Activated naive CD4-positive, alpha-beta T cell treated with anti-CD3 and anti-CD28 coated beads, Interleukin-2, amount 10 ng/mL, durations not matched to agents 7 days and 5 days (primary cell): ENCODE data around the gene NPAS1.

ENCODE experiments used
- CTCF ChIA-PET: fragments of 350-600 bp; sonication (Branson Sonifier 250); formaldehyde crosslinking; loops from one replicate; lab custom pipeline; 2021; ENCODE audit warnings: antibody characterized with exemption; lab: Charles Lee
- DNase-seq: peaks from one replicate; pipeline ENCODE4 v3.0.0-alpha.2; 2020
- H3K27ac Mint-ChIP-seq: one replicate; pipeline ENCODE4 v1.8.0; 2021; ENCODE audit warnings: mild to moderate bottlenecking, moderate library complexity, mixed read lengths
- H3K27me3 Mint-ChIP-seq: one replicate; pipeline ENCODE4 v1.8.0; 2021; ENCODE audit warnings: mild to moderate bottlenecking, mixed read lengths
- H3K36me3 Mint-ChIP-seq: one replicate; pipeline ENCODE4 v1.8.0; 2021; ENCODE audit warnings: mixed read lengths
- H3K4me1 Mint-ChIP-seq: one replicate; pipeline ENCODE4 v1.8.0; 2021; ENCODE audit warnings: mixed read lengths
- H3K4me3 Mint-ChIP-seq: one replicate; pipeline ENCODE4 v1.8.0; 2021; ENCODE audit warnings: mild to moderate bottlenecking, moderate library complexity, mixed read lengths
- H3K9me3 Mint-ChIP-seq: one replicate; pipeline ENCODE4 v1.8.0; 2021; ENCODE audit warnings: mixed read lengths

The NPAS1 gene

DNA sequence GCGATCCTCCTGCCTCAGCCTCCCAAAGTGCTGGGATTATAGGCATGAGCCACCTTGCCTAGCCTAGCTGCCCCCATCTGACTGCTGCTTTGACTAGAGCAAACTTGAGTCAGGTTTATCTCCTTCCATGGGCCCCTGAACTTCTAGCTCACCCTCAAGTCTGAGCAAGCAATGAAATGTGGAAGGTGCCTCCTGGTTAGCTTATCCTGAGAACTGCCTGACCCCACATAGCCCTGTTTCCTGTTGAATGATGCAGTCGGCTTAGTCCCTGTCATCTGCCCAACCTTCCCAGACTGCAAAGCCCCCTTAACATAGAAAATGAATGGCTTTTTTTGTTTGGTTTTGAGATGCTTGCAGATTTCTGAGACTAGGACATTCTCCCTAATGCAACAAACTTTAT, 37.7 kb downstream of the NPAS1 start:
- DNase-seq: no peak

GRCh38 chr19:47058621-47059022, 39.0 kb downstream of the NPAS1 start:
- H3K27ac Mint-ChIP-seq: no peak overlapping the region
- H3K9me3 Mint-ChIP-seq: no peaks in the 10 kb centered on the region

More for the DNA sequence above, 37.7 kb downstream of the NPAS1 start:
- H3K9me3 Mint-ChIP-seq: no peaks in the 10 kb centered on the region
- H3K4me1 Mint-ChIP-seq: no peaks in the 10 kb centered on the region
- H3K36me3 Mint-ChIP-seq: no peaks in the 10 kb centered on the region
- CTCF ChIA-PET: interaction anchor here (1.1 kb wide), 1 partner anchor 190 kb away, joined by 5 read pairs; no protein-coding TSS in a partner anchor
- H3K27me3 Mint-ChIP-seq: peaks cover 33% of the 10 kb centered on the region
- no peak overlapping the region for H3K27ac Mint-ChIP-seq
- no peak overlapping the region for H3K4me3 Mint-ChIP-seq

DNA sequence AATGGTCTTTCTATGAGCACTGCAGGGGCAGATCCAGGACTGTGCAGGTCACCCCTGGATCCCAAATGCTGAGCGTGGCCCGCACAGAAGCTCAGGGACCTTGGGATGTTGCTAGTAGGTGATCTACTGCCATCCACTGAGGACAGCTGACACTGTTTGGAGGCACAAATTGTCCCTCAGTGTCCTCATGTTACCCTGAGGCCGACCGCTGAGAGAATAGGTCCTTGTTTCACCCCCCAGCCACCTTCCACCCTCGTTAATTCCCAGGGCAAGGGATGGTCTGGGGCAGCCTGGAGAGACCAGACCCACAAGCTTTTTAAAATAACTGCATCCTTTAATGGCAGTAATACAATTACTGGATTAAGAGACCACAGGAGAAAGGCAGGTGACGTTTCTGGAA, 44.2 kb downstream of the NPAS1 start:
- no peak for DNase-seq
- no peak overlapping the region for H3K27ac Mint-ChIP-seq

More at GRCh38 chr19:47058621-47059022, 39.0 kb downstream of the NPAS1 start:
- no peak for DNase-seq
- Mint-ChIP-seq H3K27me3 (peaks cover 28% of the 10 kb centered on the region), H3K4me3 (no peak overlapping the region), H3K4me1 (no peaks in the 10 kb centered on the region), H3K36me3 (no peaks in the 10 kb centered on the region)
- CTCF ChIA-PET: interaction anchor here (1.1 kb wide), 1 partner anchor 189 kb away, joined by 3 read pairs; no protein-coding TSS in a partner anchor

GRCh38 chr19:47065242-47065641, 45.6 kb downstream of the NPAS1 start:
- H3K9me3 Mint-ChIP-seq: no peaks in the 10 kb centered on the region
- no peak for DNase-seq
- no peak overlapping the region for H3K27ac Mint-ChIP-seq
- no peaks in the 10 kb centered on the region for H3K27me3 Mint-ChIP-seq
- peaks cover 17% of the 10 kb centered on the region for H3K36me3 Mint-ChIP-seq
- H3K4me3 Mint-ChIP-seq: no peak overlapping the region
- H3K4me1 Mint-ChIP-seq: no peaks in the 10 kb centered on the region
- CTCF ChIA-PET: no interaction called here

More for the DNA sequence above, 44.2 kb downstream of the NPAS1 start:
- no peak overlapping the region for H3K4me3 Mint-ChIP-seq
- no peaks in the 10 kb centered on the region for H3K9me3 Mint-ChIP-seq
- CTCF ChIA-PET: no interaction called here
- H3K4me1 Mint-ChIP-seq: no peaks in the 10 kb centered on the region
- H3K36me3 Mint-ChIP-seq: peaks cover 13% of the 10 kb centered on the region
- H3K27me3 Mint-ChIP-seq: no peaks in the 10 kb centered on the region

- no peaks in the 10 kb centered on the region for H3K9me3 Mint-ChIP-seq
- no peaks in the 10 kb centered on the region for H3K4me1 Mint-ChIP-seq
- H3K36me3 Mint-ChIP-seq: peaks cover 30% of the 10 kb centered on the region
- H3K27ac Mint-ChIP-seq: no peak overlapping the region
- no peak overlapping the region for H3K4me3 Mint-ChIP-seq
- DNase-seq: no peak
- CTCF ChIA-PET: no interaction called here
- H3K27me3 Mint-ChIP-seq: no peaks in the 10 kb centered on the region
Observed at GRCh38 chr19:47066376-47067214, 47.0 kb downstream of the NPAS1 start.

- no peaks in the 10 kb centered on the region for H3K4me1 Mint-ChIP-seq
- H3K27me3 Mint-ChIP-seq: no peaks in the 10 kb centered on the region
- no peak for DNase-seq
- peaks cover 31% of the 10 kb centered on the region for H3K36me3 Mint-ChIP-seq
- CTCF ChIA-PET: no interaction called here
- H3K9me3 Mint-ChIP-seq: no peaks in the 10 kb centered on the region
- no peak overlapping the region for H3K27ac Mint-ChIP-seq
- no peak overlapping the region for H3K4me3 Mint-ChIP-seq
Observed at GRCh38 chr19:47067215-47067847, 47.7 kb downstream of the NPAS1 start.

DNA sequence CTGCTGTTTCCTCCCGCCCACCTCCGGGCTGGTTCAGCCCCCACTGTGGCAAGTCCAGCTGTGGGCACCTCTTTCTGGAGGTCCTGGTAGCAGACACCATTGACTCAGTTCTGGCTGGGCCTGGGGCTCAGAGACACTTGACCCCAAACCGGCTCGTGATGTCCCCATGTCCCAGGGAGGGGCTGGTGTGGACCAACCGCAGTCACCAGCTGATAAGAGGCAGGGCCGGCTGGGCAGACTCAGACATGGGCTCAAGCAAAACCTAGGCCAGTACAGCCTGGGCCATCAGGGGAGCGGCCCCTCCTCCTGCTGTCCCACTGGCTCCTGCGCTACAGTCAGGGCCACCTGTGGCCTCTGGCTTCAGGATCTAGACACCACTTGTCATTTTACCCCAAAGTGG, 48.6 kb downstream of the NPAS1 start:
- no peaks in the 10 kb centered on the region for H3K27me3 Mint-ChIP-seq
- H3K9me3 Mint-ChIP-seq: no peaks in the 10 kb centered on the region
- no peak overlapping the region for H3K4me3 Mint-ChIP-seq
- H3K4me1 Mint-ChIP-seq: no peaks in the 10 kb centered on the region
- DNase-seq: no peak
- CTCF ChIA-PET: no interaction called here
- H3K36me3 Mint-ChIP-seq: peaks cover 34% of the 10 kb centered on the region
- H3K27ac Mint-ChIP-seq: no peak overlapping the region

GRCh38 chr19:47068876-47069406, 49.3 kb downstream of the NPAS1 start:
- H3K27ac Mint-ChIP-seq: no peak overlapping the region
- DNase-seq: no peak
- peaks cover 38% of the 10 kb centered on the region for H3K36me3 Mint-ChIP-seq
- CTCF ChIA-PET: interaction anchor here (0.7 to 1.2 kb wide), 2 partner anchors 23 to 78 kb away, joined by 3 read pairs; no protein-coding TSS in a partner anchor
- H3K4me3 Mint-ChIP-seq: no peak overlapping the region
- H3K4me1 Mint-ChIP-seq: no peaks in the 10 kb centered on the region
- no peaks in the 10 kb centered on the region for H3K27me3 Mint-ChIP-seq
- H3K9me3 Mint-ChIP-seq: no peaks in the 10 kb centered on the region

GRCh38 chr19:47069795-47070194, 50.2 kb downstream of the NPAS1 start:
- Mint-ChIP-seq H3K9me3 (no peaks in the 10 kb centered on the region), H3K27me3 (no peaks in the 10 kb centered on the region), H3K36me3 (peaks cover 38% of the 10 kb centered on the region), H3K4me1 (no peaks in the 10 kb centered on the region), H3K27ac (no peak overlapping the region), H3K4me3 (no peak overlapping the region)
- no peak for DNase-seq
- CTCF ChIA-PET: interaction anchor here (1.2 kb wide), 2 partner anchors 24 to 77 kb away, joined by 3 read pairs; no protein-coding TSS in a partner anchor

GRCh38 chr19:47070756-47071155, 51.1 kb downstream of the NPAS1 start:
- DNase-seq: no peak
- Mint-ChIP-seq H3K9me3 (no peaks in the 10 kb centered on the region), H3K36me3 (peaks cover 40% of the 10 kb centered on the region), H3K27me3 (no peaks in the 10 kb centered on the region), H3K27ac (peak overlapping the region; percentile 3), H3K4me3 (no peak overlapping the region), H3K4me1 (peaks cover 4% of the 10 kb centered on the region)
- CTCF ChIA-PET: interaction anchor here (1.2 kb wide), 1 partner anchor 23 kb away, joined by 3 read pairs; no protein-coding TSS in a partner anchor

GRCh38 chr19:47071731-47072130, 52.1 kb downstream of the NPAS1 start:
- Mint-ChIP-seq H3K4me3 (no peak overlapping the region), H3K36me3 (peaks cover 44% of the 10 kb centered on the region), H3K27me3 (no peaks in the 10 kb centered on the region), H3K9me3 (no peaks in the 10 kb centered on the region), H3K27ac (no peak overlapping the region), H3K4me1 (peaks cover 4% of the 10 kb centered on the region)
- CTCF ChIA-PET: no interaction called here
- no peak for DNase-seq

DNA sequence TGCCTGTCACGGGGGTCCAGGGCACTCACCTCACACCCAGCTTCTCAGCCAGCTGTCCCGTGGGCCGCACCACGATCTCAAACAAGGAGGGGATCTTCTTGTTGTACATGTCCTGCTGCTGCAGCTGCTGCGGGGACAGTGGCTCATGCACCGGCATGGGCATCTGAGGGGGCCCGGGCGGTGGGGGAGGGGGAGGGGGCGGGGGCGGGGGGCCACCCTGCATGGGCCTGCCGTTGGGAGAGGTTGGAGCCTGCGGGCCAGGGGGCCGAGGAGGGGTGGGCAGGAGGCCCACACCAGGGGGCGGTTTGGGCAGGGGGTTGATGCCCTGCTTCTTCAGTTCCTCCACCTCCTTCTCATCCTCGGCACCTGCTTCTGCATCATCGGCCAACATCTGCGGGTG, 52.7 kb downstream of the NPAS1 start:
- DNase-seq: no peak
- Mint-ChIP-seq H3K36me3 (peaks cover 50% of the 10 kb centered on the region), H3K4me1 (peaks cover 4% of the 10 kb centered on the region), H3K4me3 (no peak overlapping the region), H3K27me3 (no peaks in the 10 kb centered on the region), H3K9me3 (no peaks in the 10 kb centered on the region), H3K27ac (no peak overlapping the region)
- CTCF ChIA-PET: no interaction called here

DNA sequence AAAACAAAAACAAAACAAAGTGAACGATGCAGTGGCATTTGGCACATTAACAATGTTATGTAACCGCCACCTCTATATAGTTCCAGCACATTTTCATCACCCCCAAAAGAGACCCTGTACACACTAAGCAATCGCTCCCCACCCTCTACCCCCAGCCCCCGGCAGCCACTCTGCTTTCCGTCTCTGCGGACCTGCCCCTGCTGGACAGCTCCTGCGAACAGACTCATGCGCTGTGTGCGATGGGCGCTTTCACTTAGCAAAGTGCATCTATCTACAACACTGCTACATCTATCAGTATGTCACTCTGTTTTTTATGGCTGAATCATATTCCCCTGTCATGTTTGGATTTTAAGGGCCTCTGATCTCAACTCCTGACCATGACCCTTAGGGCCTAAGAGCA, 53.9 kb downstream of the NPAS1 start:
- CTCF ChIA-PET: interaction anchor here (1.3 kb wide), 1 partner anchor 61 kb away, joined by 4 read pairs; no protein-coding TSS in a partner anchor
- peaks cover 4% of the 10 kb centered on the region for H3K4me1 Mint-ChIP-seq
- DNase-seq: no peak
- no peaks in the 10 kb centered on the region for H3K27me3 Mint-ChIP-seq
- H3K36me3 Mint-ChIP-seq: peaks cover 54% of the 10 kb centered on the region
- H3K4me3 Mint-ChIP-seq: no peak overlapping the region
- no peaks in the 10 kb centered on the region for H3K9me3 Mint-ChIP-seq
- peak overlapping the region; percentile 7 for H3K27ac Mint-ChIP-seq

- Mint-ChIP-seq H3K27me3 (no peaks in the 10 kb centered on the region), H3K27ac (no peak overlapping the region), H3K4me3 (no peak overlapping the region), H3K9me3 (no peaks in the 10 kb centered on the region), H3K36me3 (peaks cover 53% of the 10 kb centered on the region), H3K4me1 (peaks cover 4% of the 10 kb centered on the region)
- no peak for DNase-seq
- CTCF ChIA-PET: no interaction called here
Observed at GRCh38 chr19:47074621-47075020, 55.0 kb downstream of the NPAS1 start.
